Myocyte (in vitro differentiated cells): ENCODE data around the gene SUN1. TPM values are rescaled to one million over a fixed set of nuclear protein-coding genes. Genes with fewer than 3 reads are reported as not detected.

ENCODE experiments used
- DNase-seq: peaks from one replicate; pipeline ENCODE4 v3.0.0-alpha.2; 2012; ENCODE audit warnings: low read depth
- total RNA-seq: library from RNA; depleted of rRNA; stranded (reverse); fragments of >200 nt; gene quantifications from 2 replicates; pipeline ENCODE4 v1.2.3, GENCODE V29; 2014

The SUN1 gene
- total RNA-seq, 1 donor from 2014 or later, result 236 TPM

DNA sequence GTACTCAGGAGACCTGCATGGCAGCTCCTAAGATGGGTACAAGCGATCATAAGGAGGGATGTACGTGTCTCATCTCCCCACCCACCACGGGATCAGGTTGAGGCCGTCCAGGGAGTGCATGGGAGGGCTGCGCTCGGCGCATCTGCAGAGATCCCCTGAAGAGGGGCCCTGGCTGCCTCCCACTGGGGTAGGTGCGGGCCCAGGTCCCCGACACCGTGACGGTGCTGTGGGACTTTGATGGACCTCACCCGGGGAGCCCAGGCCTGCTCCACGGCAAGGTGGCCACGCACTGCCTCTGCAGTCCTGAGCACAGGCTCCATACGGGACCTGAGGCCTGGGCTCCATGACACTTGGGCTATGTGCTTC, 56.7 kb downstream of the SUN1 start:
- no peak for DNase-seq

DNA sequence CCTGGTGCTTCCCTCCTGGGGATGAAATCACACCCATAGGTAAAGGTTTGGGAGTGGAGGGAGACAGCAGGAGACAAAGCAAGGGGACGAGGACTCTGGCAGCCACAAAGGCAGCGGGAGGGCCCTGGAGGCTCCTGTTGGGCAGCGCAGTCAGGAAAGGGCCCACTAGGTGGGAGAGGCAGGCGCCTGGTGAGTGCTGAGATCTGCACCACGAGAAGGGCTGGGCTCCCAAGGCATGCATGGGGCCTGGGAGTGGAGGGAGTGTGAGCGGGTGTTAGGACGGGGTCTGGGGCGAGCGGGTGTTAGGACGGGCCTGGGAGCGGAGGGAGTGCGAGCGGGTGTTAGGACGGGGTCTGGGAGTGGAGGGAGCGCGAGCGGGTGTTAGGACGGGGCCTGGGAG, 57.1 kb downstream of the SUN1 start:
- no peak for DNase-seq

DNA sequence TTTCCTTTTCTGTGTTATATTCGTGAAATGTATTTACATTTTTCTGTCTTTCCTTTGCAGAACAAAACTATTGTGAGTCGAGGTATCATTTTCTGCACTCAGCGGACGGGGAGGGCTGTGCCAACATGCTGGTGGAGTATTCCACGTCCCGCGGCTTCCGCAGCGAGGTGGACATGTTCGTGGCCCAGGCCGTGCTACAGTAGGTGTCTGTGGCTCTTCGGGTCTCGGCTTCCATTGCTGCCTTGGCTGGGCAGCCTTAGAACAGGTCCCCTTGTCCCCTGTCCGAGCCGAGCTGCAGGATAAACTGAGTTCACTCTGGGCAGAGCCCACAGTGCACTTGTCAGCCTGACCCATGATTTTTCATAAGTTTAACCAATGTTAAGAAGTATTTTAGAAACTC, 58.6 kb downstream of the SUN1 start:
- DNase-seq, result no peak

DNA sequence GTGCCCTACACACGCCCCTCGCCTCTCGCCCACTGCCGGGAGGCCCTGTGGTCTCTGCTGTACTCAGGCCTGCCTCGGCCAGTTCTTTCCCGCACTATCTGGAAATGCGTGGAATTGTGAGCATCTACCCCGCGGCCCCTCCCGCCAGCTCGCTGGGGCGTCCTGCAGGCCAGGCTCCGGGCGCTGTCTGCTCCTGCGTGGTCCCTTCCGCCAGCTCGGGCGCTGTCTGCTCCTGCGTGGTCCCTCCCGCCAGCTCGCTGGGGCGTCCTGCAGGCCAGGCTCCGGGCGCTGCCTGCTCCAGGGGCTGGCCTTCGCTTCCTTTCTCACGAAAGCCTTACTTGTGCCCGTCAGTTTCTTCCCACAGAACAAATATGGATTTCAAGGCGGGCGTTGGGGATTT, 59.0 kb downstream of the SUN1 start:
- no peak for DNase-seq

DNA sequence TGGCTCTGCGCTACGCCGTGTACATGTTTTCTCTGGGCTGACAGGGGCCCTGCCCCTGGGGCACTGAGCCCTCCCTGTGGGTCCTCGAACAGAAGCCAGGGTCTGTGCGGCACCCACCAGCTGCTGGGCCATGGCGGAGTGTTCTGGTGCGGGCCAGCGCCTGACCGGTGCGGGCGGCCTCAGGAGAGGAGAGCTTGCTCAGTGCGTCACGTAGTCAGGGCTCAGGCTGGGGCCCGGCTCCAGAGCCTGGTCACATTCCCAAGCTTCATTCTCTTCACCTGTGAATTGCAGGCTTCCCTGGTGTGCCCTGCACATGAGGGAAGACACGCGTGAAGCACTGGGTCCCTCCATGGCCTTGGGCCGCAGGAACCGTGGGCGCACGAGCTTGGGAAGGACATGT, 59.5 kb downstream of the SUN1 start:
- DNase-seq, result no peak

DNA sequence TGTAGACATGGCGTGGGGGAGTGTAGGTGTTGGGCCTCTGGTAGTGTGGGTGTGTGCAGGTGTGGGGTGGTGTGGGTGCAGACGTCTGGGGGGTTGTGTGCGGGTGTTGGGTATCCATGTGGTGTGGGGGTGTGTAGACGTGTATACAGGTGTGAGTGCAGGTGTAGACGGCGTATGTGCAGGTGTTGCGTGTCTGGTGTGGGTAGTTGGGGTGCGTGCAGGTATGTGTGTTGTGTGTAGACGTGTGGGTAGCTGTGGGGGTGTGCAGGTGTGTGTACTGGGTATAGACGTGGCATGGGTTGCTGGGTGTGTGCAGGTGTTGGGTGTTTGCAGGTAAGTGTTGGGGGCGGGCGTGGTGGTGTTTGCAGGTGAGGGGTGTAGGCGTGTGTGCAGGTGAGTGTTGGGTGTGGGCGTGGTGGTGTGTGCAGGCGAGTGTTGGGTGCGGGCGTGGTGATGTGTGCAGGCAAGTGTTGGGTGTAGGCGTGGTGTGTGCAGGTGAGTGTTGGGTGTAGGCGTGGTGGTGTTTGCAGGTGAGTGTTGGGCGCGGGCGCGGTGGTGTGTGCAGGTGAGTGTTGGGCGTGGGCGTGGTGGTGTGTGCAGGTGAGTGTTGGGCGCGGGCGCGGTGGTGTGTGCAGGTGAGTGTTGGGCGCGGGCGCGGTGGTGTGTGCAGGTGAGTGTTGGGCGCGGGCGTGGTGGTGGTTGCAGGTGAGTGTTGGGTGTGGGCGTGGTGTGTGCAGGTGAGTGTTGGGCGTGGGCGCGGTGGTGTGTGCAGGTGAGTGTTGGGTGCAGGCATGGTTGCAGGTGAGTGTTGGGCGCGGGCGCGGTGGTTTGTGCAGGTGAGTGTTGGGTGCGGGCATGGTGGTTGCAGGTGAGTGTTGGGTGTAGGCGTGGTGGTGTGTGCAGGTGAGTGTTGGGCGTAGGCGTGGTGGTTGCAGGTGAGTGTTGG, 60.6 kb downstream of the SUN1 start:
- DNase-seq, result no peak

DNA sequence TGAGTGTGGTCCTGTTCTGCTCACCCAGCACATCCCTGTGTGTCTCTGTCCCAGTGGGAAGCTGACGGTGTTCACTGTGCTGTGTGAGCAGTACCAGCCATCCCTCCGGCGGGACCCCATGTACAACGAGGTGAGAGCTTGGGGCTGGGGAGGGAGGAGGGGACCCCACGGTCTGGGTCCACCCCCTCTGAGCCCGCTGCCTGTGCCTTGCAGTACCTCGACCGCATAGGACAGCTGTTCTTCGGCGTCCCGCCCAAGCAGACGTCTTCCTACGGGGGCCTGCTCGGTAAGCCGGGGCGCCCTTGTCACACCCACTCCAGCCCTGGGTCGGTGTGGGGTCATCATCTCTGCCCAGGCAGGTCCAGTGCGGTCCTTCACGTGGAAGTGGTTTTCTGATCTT, 61.4 kb downstream of the SUN1 start:
- no peak for DNase-seq

DNA sequence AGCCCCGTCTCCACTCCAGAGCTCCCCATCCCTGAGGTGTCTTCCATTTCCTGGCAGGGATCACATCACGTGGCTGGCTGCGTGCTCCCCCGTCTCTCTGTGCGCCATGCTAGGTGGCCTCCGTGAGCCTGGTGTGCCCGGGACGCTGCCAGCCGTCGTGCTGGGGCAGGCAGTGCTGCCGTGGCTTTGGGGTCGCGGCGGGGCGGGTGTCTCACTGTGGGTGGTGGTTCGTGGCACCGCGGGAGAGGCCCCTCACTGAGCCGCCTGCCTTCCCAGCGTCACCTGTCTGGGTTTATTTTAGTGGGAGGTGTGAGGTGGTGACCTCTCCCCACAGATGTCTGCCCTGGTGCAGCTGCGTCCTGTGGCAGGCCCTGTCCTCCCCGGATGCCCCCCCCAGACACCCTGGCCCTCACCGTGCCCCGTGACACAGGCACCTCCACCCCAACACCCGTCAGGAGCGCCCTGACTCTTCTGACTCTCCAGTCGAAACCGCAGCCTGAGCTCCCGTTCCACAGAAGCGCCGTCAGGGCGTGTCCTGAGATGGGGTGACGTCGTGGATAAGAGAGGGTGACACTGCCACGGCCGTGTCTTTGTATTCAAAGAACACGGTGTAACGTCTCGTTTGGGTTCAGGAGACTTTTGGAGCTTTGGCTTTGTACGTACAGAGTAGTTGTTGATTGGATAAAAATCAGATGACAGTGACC, 62.0 kb downstream of the SUN1 start:
- no peak for DNase-seq

DNA sequence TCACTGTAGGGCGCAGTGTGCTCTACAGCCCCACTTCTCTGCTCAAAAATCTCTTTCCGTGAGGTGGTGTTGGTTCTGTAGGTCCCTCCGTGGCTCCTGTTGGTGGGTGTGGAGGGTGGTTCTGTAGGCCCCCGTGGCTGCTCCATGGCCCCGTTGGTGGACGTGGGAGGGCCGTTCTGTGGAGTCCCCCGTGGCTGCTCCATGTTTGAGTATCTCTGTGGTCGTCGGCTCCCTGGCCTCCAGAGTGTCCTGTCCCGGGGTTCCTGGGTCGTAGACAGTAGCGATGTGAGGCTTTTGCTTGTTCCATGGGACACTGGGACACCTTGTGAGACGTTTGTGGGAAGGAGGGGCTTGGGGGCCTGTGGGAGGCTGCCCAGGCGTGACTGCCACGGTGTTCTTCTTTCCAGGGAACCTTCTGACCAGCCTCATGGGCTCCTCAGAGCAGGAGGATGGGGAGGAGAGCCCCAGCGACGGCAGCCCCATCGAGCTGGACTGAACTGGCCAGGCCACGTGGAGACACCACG, 62.7 kb downstream of the SUN1 start:
- DNase-seq, result no peak

DNA sequence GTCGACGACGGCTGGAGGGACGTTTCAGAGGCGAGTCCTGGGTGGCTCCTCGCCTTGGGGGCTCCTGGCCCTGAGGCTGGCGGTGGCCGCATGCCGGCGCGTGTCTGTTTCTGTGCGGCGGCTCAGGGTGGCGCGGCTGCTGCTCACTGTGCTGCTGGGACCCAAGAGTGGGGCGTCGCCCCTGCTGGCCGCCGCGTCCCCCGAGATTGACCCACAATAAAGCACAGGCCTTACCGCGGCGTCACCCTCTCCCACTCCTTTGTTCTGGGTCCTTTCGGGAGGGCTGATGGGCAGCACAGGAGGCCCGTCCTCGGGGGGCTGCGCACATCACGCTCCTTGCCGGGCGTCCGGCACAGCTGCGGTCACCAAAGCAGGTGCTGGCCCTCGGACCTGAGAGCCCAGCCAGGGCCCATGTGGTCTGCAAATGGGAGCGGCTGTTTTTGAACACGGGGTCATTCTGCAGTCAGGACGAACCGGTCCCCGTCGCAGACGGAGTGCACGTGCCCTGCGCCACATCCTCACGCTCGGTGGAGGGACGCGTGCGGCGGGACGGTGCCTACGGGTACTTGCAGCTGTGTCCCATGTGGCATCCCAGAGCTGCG, 63.3 kb downstream of the SUN1 start:
- no peak for DNase-seq

DNA sequence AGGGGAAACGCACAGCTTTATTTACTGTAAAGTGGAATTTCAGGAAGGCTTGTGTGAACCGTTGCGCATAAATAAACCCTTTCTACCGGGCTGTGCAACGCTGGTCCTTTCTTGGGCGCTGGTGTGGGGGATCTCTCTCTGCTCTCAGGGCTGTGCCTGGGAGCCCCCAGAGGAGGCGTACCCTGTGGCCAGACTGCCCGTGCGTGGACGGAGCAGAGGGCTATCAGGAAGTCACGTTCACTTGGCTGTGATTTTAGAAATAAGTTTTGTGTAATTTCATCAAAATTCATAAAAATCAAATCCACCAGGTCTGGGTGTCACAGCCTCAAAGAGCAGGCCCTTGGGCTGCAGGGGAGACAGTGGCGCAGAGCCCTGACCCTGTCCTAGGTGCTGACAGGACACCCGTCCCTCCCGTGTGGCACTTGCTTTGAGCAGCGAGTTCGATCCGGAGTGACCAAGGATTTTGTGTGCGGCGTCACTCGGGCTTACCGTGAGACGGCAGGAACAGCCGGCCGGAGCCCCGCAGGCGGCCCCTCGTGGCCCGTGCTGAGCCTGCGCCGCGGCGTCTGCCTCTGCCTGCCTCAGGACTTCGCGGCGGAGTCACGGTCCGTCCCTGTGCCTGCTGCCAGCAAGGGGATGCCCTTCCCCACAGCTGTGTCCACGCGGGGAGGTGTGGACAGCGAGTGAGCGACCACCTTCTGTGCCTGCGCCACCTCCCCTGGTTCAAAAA, 64.2 kb downstream of the SUN1 start:
- DNase-seq, result no peak

DNA sequence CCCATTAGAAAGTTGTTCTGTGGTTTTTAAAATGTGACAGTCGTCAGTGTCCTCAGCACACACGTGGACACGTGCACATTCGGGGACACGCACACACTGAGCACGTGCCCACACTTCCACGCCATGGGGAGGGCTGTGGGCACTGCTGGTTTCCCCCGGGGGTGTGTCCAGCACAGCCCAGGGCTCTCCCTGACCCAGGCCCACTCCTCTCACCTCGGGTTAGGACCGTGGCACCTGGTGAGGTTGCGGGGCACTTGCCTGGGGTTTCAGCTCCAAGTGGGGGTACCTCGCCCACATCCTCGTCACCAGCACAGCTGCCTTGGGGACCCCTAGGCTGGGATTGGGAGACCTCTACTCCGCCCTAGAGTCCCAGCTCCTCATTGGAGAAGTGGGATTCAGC, 64.8 kb downstream of the SUN1 start:
- no peak for DNase-seq

DNA sequence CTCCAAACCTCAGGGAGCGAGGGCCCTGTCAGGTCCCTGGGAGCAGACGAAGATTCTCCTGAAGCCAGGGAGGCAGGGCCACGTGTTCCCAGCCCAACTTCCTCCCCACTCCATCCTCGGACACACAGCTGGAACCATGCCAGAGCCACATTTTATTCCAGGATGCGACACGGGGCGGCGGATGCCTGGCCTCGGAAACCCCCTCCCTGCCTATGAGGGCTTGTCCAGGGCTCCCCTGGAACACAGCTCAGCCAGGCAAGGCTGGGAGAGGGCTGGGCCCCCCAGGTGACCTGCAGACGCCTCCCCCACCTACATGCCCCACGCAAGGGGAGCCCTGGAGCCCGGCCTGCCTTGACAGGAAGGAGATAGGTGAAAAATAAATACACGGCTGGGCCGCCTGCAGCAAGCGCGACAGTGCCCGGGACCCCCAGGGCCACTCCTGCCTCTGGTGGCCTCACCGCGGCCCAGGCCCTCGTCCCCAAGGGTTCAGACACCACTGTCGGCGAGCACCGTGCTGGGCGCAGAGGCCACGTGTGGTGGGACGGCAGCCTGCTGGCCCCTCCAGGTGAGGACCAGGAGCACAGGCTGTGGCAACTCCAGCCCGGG, 65.6 kb downstream of the SUN1 start:
- no peak for DNase-seq

DNA sequence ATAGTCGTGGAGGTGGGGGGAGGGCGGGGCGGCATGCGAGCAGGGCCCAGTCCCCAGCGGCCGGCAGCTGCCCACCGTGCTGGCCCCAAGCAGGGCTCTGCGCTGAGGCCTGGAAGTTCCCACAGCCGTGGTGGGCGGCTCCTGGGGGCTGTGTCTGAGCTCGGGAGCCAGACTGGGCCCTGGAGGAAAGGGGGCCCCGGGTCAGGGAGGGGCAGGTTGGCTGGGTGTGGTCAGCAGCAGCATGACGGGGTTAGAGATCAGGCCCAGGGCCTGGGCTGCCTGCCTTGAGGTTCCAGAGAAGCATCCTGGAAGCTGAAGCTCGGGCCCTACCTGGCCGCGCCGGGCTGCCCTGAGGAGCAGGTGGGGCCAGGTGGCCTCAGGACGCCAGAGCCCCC, 66.2 kb downstream of the SUN1 start:
- DNase-seq, result no peak

DNA sequence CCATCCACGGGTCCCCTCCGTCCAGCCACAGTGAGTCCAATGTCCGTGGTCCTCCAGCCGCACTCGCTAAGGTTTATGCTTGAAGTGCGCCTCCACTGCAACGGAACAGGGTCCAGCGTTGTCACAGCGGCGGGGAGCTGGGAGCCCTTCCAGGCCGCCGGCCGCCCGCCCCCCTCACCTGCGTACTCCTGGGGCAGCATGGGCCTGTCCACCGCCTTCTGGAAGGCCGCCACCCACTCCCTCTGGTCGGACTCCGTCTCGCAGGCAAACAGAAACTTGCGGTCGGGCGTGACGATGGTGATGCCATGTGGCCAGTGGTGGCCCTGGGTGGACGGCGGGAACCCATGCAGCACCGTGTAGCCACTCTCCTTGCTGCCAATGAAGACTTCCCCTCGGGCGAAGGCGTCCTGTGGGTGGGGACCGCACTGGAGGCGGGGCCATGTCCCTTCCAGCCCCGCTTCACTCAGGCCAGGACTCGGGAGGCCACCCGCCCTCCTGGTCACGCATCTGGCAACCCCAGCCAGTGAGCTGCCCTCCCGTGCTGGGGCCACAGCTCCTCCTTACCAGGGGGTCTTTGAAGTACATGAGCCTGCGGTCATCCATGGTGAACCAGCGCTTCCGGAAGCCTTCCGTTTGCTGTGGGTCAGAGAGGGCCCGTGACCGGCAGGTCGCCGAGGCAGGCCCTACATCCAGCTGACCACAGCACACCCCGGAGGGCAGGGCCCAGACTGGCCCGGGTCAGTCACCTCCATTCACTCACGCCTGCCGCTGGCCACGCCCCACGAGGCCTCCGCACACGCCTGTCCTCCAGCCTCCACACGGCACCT, 66.8 kb downstream of the SUN1 start:
- DNase-seq, result no peak

DNA sequence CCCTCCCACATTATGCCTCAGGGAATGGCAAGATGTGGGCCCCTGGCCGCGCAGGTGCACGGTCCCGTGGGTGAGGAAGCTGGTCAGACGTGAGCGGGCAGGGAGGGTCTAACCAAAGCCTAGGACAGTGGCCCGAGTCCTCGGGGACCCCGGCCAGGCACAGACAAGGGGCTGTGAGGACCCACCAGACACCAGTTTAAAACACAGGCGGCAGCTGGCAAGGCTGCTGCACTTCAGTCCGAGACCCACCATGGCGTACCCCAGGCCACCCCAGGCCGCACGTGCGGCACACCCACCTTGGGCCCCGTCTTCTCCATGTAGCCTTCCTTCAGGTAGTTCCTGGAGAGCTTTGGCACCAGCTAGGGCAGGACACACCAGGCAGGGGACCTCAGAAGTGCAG, 67.5 kb downstream of the SUN1 start:
- no peak for DNase-seq

DNA sequence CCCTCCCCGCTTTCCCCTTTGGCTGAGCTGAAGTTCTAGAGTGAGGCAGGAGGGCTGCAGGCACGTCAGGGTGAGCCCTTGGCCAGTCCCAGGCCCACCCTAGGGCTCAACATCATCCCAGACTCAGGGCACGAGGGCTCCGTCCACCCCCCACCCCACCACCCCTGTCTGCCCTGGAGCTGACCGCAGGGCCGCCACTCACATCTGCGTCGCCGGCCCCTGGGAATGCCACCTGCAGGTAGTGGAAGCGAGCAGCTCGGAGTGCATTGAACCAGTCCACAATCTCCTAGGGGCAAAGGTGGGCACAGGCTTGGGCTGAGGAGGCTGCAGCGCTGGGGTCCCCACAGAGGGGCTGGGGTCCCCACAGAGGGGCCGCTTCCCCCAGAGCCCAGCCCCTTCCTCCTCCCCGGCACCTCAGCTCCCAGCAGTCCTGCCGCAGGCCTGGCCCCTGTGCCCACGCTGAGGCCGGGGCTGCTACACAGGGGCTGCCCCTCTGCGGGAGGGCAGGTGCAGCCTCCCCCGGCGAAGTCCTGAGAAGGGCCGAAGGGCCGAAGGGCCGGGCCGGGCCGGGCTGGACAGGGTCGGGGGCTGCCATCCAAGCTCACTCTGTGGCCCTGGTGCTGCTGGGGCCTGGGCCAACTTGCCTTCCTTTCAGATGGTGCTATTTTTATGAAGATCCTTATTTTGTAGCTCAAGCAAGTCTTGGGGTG, 68.2 kb downstream of the SUN1 start:
- no peak for DNase-seq

DNA sequence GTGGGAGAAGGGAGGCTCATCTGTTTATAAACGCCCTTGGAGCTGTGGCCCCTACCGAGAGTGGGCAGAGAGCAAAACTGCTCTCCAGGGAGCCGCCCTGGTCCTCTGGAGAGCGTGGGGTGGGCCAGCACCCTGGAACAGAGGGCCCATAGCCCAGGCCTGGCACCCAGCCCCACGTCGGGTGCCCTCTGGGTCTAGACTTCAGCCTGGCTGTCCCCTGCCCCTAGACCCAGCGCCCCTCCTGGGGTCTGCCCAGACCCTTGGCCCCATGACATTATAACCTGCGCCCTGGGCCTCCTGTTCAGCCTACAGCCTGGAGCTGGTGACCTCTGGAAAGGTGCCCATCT, 68.7 kb downstream of the SUN1 start:
- no peak for DNase-seq

DNA sequence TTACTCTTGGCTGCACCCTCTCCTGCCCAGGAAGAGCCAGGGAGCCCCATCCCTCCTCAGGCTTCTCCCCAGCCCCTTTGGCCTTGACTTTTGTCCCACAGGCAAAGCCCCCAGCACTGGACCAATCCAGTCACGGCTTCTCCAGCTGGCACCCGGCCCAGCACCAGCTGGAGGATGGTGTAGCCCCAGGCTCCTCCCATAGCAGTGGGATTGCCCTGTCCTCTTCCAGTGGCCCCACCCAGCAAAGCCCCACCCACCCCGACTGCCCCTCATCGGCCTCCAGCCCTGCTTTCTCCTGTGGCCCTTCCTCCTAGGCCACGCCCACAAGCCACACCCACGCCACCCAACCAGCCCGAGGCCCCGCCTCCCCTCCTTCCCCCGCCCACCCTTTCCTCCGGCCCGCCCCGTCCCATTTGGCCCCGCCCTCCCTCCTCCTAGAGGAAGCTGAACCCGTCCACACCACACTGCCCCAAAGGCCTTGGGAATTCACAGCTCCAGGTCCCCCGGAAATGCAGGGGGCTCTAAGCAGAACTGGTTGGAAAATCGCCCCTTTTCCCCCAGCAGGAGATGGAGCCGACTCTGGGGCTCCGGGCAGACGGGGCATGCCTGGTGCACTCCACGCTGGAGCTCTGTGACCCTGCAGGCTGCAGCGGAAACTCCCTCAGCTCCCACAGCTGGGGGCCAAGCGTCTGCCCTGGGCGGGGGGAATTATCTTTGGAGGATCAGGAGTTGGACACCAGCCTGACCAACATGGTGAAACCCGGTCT, 69.3 kb downstream of the SUN1 start:
- DNase-seq, result peak; percentile 46
